HG03432 (cell line): Measurements from ENCODE around the gene MR1.
A peak's percentile ranks its signal among the peaks of the same experiment; 100 is the strongest.

Experiments used
- ATAC-seq: cut with Tn5 transposase; IDR thresholded peaks from one replicate; pipeline ENCODE4 v1.9.1; 2021; ENCODE audit warnings: mild to moderate bottlenecking, moderate library complexity; ENCODE audit not compliant: unreplicated experiment

The MR1 gene

DNA sequence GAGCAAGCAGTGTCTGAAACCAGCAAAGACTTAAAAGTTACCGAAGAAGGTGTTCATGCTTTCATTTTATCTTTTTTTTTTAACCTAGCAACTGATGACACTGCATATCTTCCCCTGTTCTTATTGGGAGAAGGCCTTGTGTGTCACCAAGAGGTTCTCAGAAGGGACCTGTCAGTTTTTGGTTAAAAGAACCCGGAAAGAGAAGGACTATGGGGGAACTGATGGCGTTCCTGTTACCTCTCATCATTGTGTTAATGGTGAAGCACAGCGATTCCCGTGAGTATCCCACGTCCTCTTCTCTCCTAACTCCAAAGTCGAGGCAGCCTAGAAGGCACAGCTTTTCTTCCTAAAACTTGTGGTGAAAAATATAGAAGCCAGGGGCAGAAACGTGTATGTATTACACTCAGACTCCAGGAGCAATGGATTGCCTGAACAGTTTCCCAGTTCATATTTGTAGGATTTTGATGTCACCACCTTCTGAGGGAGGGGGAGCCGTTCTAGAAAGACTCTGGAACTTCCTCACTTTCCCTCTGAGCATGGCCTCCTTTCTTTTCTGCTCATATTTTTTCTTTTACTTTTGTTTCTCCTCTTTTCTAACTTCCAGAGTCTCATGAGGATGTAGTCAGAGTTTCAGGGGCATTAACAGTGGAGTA lies at the start of gene MR1:
Gene MR1 (plus strand): TSS at position 185 of the 653 bp plus-strand sequence. CDS start 25 bp downstream, at position 210.
- peak; percentile 94 for ATAC-seq

- no peak for ATAC-seq
Observed at GRCh38 chr1:180988253-180988752, 45.5 kb upstream of the MR1 start.

- ATAC-seq = no peak
Observed at GRCh38 chr1:180994262-180994661, 39.5 kb upstream of the MR1 start.

DNA sequence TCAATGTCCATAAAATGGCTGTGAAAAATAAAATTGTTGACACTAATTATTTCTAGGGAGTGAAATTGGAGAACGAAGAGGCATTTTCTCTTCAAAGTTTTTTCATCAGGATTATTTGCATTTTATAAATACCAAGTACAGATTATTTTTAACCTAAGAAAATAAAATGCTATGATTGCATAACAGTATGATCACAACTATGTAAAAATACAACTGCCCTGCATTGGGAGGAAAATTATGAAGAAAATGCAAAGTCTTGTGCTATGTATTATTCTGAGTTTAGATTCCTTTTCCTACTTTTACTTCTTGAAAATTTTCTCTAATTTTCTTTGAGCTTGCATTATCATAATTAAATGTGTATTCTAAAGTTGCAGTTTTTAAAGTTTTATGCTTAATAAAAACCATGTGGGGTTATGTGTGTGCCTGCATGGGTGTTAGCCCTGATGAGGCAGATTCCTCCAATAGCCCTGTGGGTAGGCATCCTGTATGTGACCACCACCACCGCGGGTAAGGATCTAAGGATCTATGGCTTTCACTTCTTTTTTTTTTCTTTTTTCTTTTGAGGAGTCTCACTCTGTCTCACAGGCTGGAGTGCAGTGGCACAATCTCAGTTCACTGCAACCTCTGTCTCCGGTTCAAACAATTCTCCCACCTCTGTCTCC lies 35.8 kb upstream of the MR1 start:
- no peak for ATAC-seq

DNA sequence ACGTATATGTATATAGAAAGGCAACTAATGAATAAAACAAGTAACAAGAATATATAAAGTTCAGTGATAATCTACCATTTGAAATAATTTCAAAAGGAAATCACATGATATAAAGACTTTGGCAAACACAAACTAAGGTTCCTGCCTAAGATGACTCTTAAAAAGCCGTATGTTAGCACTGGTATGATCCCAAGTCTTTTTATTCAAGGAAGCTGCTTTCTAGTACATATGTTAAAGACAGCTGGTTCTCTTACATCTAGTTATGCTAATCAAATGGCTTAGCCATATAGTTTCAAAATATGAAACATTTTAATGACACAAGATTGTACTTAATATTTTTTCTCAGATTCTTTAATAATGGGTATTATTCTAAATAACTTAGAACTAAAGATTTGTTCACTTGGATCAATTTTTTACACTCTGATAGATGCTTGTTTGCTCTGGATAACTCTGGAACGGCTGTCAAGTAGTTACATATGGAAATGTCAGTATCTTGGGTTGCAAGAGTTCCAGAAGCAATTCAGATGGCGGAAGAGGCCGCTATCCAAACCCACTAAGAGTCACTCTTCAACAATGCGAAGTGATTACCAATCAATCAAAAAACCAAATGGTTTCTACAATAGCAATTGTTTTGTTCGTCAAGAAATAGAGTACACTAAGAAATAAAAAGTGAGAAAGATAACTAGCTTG lies 32.5 kb upstream of the MR1 start:
- no peak for ATAC-seq

DNA sequence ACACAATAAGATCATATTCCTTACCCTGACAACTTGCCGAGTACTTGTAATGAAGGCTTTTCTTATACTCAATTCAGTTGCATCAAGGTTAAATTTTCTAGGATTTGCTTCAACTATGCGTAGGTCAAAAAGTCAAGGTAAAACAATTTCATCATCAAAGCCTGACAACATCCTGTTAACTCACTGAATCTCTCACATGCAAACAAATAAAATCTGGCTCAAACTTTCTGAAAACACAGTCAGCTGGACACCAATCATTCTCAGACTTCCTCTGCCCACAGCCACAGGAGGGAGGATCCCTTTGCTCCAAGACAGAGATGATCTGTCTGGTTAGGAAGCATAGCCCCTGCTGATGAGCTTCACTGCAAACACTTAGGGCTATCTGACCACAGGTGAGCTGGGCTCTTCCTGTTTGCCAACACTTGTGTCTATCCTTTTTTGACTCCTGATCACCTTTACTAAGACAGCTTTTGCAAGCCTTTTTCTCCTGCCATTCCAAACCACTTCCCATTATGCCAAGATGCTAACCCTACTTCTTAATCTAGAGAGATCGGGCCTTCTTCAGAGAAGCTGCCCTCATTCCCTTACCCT lies 31.1 kb upstream of the MR1 start:
- no peak for ATAC-seq

DNA sequence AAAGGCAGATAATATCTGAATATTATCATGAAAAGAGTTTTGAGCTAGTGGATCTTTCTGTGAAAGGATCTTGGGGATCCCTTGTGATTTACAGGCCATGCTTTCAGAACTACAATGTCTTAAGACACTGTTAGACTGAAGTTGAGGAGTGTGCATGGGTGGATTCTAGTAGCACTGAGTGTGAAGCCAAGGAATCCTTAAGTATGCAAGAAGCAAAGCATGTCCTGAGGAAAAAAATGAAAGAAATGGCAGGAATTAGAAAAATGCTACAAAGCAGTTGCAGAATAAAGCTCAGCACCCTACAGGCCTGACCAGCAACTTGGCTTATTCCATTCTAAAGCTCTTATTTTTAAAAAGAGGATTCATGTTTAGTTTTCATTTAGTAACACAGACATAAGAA lies 23.0 kb upstream of the MR1 start:
- ATAC-seq = no peak

GRCh38 chr1:181011301-181012202 lies 22.2 kb upstream of the MR1 start:
- ATAC-seq = no peak

- no peak for ATAC-seq
Observed at GRCh38 chr1:181012203-181012745, 21.5 kb upstream of the MR1 start.

DNA sequence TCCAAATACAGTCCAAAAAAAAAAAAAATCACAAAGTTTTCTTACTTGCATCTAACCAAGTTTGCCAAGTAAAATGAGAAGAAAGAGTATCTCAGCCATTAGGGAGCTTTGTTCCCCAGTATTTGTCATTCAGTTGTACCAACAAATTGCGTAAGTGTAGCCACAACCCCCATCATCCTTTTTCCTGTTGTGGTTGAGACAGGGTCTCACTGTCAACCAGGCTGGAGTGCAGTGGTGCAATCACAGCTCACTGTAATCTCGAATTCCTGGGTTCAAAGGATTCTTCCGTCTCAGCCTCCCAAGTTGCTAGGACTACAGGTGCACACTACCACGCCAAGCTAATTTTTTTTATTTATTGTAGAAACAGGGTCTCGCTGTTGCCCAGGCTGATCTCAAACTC lies 20.6 kb upstream of the MR1 start:
- ATAC-seq = no peak

DNA sequence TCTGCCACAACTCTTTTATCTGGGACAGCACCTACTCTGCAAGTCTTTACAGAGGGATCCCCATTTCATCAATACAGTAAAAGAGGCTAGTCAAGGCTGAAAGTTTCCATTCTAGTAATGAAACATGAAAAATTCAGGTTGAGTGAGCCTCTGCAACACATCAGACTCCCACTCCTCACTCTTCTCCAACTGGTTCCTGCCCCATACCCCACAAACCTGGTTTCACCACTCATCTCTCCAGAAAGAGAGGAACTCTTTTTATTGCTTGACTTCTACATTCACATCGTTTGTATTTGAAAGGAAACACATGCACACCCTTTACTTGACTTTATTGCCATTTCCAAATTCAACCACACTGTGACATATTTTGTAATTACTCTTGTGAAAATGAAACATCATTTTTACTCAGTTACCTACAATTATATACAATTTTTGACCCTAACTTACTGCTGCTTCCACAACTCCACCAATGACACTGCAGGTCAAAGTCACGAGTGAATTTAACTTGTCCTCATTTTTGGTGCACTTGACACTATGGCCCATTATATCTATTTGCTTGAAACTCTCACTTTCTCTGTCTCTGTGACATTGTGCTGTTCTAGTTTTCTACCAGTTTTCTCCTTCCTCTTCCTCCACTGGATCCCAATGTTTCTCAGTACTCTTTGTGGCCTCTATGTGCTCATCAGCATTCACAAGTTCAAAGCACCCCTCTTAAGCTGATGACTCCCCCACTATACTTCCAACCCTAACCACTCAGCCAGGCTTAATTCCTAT lies 19.1 kb upstream of the MR1 start:
- peak; percentile 50 for ATAC-seq

DNA sequence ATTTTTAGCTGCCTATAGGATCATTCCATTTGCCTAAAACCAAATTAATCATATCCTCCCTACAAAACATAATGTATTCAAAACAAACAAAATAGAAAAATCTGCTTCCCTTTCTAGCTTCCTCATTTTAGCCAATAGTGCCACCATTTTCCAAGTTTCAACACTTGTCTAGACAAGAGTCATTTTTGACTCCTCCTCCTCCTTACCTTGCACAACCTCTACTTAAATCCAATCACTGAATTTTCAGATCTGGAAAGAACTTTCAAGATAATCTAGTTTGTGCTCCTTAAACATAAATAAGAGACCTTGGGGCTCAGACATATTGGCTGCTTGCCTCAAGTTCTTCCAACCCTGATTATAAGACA lies 18.6 kb upstream of the MR1 start:
- no peak for ATAC-seq

GRCh38 chr1:181016563-181016962 lies 17.2 kb upstream of the MR1 start:
- no peak for ATAC-seq

- ATAC-seq = no peak
Observed at GRCh38 chr1:181018901-181019681, 14.7 kb upstream of the MR1 start.

- ATAC-seq = no peak
Observed at GRCh38 chr1:181021159-181021558, 12.6 kb upstream of the MR1 start.

DNA sequence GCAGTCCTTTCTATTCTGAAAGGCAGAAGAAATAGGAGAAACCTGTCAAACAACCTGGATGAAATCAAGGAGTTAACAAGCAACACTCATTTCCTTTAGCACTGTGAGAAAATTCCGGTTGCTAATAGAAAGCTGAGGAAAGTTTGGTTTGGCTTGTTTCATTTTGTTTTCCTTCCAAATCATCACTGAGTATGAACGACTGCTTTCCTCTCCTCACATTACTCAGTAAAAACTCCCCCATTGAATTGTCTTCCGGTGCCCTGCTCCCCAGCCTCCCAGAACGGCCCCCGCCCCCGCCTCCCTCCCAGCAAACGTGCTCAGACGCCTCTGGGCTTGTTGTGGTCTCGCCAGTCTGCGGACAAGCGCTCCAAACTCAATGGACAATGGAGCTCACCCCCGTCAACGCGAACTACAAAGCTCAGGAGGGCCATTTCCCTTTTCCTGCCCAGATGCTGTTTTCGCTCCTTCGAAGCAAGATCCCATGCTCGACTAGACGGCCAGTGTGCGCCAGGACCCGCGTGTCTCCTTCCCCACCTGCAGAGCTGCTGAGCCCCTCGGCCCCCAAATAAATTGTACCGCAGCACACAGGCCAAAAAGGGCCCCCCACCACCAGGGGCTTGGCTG lies 11.9 kb upstream of the MR1 start:
- ATAC-seq = peak; percentile 47

DNA sequence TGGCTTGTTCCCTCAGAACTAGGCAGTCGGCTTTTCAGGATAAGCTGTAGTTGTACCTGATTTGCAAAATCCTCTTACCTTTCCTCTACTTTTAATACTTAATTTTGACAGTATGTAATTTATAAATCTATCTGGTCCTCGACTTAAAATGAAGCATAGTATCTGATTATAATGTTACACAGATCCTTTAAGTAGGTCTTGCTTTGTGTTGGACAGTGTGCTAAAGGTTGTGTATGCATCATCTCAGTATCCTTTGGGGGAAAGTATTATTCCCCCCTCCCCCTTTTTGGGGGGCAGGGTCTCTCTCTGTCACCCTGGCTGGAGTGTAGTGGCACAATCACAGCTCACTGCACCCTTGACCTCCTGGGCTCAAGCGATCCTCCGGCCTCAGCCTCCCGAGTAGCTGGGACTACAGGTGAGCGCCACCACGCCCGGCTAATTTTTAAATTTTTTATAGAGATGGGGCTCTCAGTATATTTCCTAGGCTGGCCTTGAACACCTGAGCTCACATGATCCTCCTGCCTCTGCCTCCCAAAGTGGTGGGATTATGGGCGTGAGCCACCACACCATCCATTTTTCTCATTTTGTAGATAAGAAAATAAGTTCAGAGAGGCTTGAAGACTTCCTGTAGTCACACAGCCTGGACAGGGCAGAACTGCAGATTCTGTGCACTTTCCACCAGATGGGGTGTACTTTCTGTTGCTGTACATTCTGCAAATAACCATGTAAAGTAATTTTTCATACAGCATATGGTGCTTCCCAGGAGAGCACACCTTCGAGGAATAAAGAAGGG lies 10.3 kb upstream of the MR1 start:
- ATAC-seq = no peak

DNA sequence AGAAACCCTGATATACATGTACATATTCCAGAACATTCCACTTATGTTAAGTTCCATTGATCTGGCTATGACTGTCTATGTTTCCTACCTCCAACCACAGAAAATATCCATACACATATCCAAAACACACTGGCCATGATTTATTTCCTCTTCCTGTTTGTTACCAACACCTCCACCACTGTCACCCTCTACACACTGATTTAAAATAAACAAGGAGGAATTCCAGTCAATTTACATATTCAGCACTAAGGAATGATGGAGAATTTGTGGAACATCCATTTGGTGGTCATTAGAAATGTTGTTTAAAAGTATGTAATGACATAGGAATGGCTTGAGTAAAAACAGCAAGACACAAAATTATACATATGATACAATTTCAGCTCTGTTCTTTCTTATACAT lies 5.6 kb upstream of the MR1 start:
- no peak for ATAC-seq
